GM21786 (cell line): ENCODE results near the gene HESX1.

Experiments
- ATAC-seq: cut with Tn5 transposase; IDR thresholded peaks from one replicate; pipeline ENCODE4 v1.9.1; 2021; ENCODE audit not compliant: unreplicated experiment

The HESX1 gene

GRCh38 chr3:57150113-57150581 is 49.6 kb downstream of the HESX1 start:
- ATAC-seq: no peak
